ENCODE measurements around the gene MYO10. TPM values are rescaled to one million over a fixed set of nuclear protein-coding genes. Genes with fewer than 3 reads are reported as not detected.

The MYO10 gene
- total RNA-seq, 8 experiments from 2014 or later, result 0.41 to 57.0 (median 21.4) TPM

DNA sequence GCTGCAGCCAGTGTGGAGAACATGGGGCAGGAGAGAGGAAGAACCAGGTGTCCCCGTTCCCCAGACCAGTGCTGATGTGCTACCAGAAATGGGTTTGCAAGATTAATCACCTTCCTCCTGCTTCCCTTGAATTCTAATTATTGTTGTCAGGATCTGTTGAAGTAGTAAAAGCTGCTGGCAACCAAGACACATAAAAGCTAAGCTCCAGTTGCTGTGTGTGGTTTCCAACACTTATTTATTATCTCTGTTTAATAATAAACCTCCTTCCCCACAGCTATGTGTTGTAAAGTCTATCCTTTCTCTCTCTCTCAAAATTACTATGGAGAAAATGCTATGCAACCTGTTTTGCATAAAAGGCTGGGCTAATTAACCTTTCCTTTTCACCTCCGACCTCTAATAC, 317.0 kb downstream of the MYO10 start:
- H3K4me1 ChIP-seq (replicated peaks in 1 of 2), result peaks cover 9 to 12% of the 10 kb centered on the region in 2 donors
- no peak overlapping the region for H3K27ac ChIP-seq
- H3K4me3 ChIP-seq, result no peak overlapping the region
- ATAC-seq (replicated peaks in 6 of 8), result no peak
- WGBS, 10 experiments, result 37 to 86% (median 71%) methylated on average over 1 to 2 of the region's 2 CpGs; no CpG with 5 or more reads in 1 of the 10 experiments
- in situ Hi-C loops (cut with MboI; ENCODE audit: low pct_unique_long_range_greater_than_20kb in 2 of 9, low sequenced_read_pairs in 9 of 9, unreplicated experiment in 9 of 9), result no loop called here

DNA sequence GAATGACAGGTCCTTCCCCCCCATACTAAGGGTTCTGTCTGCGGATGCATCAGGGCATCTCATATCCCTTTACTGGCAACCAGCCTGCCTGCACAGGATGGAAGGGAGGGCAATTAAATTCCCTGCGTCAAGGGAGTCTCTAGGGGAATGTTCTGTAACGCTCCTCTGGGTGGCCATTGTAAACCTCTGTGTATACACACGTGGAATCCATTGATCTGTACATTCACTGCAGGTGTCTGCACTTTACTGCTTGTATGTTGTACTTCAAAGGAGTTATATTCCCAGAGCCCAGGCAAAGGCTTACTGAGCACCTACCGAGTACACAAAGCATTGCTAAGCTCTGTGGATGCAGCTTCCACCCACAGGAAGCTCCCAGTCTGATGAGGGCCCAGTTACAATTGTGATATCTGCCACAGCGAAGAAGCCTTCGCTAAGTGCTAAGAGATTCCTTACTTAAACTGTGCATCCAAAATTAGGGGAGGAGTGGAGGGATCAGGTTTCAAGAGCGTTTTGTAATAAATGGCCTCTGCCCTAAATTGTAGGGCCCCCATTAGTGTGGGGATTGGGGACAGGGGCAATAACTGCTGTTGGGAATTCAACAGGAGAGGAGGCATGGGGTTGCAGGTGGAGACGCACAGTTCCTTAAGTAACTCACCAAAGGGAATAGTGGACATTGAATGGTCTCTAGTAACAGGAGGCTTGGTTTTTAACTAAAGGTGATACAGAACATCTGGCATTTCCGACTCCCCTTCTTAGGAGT, 317.8 kb downstream of the MYO10 start:
- Histone ChIP-seq H3K27ac (no peak overlapping the region), H3K4me3 (no peak overlapping the region), H3K4me1 (replicated peaks in 1 of 2) (peaks cover 9 to 12% of the 10 kb centered on the region in 2 donors)
- in situ Hi-C loops (cut with MboI; ENCODE audit: low pct_unique_long_range_greater_than_20kb in 2 of 9, low sequenced_read_pairs in 9 of 9, unreplicated experiment in 9 of 9), result no loop called here
- no peak for ATAC-seq (replicated peaks in 6 of 8)
- 72 to 100% (median 87%) methylated on average over 1 to 7 of the region's 10 CpGs; no CpG with 5 or more reads in 1 of the 10 experiments for WGBS, 10 experiments

DNA sequence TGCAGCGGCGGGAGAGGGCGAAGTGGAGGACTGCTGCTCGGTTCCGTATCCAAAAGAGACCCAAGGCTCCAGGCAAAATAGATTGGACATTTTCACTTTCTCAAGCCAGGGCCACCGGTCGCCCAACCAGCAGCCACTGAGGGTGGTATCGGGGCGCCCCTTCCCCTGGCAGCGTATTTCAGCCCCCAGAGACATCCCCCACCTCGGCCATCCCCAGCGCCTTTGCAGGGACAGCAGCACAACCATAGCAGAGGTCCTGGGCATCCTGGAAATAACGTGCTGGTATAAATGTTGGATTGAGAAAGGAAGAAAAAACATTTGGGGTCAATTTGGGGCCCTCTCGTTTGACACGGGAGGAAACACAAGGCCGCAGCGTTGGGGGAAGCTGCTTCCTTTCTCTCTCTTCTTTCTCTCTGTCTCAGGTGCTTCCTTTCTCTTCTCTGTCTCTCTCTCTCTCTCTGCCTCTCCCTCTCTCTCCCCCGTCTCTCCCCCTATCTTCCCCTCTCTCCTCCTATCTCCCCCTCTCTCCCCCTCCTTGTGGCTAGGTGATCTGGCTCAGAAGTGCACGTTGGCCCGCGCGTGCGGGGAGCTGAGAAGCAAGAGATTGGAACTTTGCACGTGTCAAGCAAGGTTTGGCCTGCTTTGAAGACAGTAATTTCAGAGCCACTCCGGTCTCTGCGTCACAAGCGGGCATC, 318.7 kb downstream of the MYO10 start:
- WGBS, 10 experiments, result 50 to 83% (median 60%) methylated on average over 1 to 2 of the region's 27 CpGs; no CpG with 5 or more reads in 7 of the 10 experiments
- peak overlapping the region; percentile 60 to 97 (median 77) for H3K4me3 ChIP-seq
- peaks cover 9 to 12% of the 10 kb centered on the region in 2 donors for H3K4me1 ChIP-seq (replicated peaks in 1 of 2)
- H3K27ac ChIP-seq, result no peak overlapping the region
- ATAC-seq (replicated peaks in 6 of 8), result peak in 4 of 8 experiments; percentile 23 to 34 (median 24)
- in situ Hi-C loops (cut with MboI; ENCODE audit: low pct_unique_long_range_greater_than_20kb in 2 of 9, low sequenced_read_pairs in 9 of 9, unreplicated experiment in 9 of 9), result no loop called here

DNA sequence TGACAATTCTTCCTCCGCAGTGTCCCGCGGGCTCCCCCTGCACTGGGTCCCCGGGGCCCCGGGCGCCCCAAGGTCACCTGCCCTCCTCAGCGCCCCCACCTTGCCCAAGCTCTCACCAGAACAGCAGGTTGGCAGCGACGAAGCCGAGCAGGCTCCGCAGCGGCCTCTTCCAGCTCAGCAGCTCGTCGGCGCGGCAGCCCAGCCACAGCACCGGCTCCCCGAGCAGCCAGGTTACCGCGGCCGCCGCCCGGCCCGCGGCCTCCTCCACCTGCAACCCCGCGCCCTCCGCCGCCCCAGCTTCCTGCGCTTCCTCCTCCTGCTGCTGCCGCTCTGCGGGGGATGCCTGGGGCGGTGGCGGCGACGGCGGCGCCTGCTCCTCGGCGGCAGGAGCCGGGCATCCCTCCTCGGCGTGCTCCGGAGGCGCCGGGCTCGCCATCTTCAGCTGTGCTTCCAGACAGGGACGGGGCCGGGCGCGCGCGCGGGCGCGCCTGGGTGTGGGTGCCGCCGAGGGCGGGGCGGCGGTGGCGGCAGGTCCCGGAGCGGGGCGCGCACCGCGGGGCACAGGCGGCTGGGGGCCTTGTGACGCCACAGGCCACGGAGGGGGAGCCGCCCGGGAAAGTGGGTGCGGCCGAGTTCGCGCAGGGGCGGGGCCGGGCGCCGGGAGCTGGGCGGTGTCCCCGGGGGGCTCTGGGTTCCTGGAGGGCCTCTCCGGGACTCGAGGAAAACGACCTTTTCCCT, 319.4 kb downstream of the MYO10 start, which contains the start of gene RETREG1:
RETREG1 (minus strand) TSS at position 462 of the 738 bp plus-strand sequence; CDS start at position 436, 26 bp downstream.
- Histone ChIP-seq H3K4me3 (peak within 1 kb of the TSS; percentile 60 to 97 (median 77)), H3K27ac (peak within 1 kb of the TSS; percentile 5 to 23), H3K4me1 (replicated peaks in 1 of 2) (peaks cover 9 to 12% of the 10 kb centered on the region in 2 donors)
- WGBS, 10 experiments, result 0 to 3% (median 1%) methylated on average over 1 to 28 of the region's 86 CpGs; no CpG with 5 or more reads in 7 of the 10 experiments
- peak; percentile 82 to 94 (median 92) for ATAC-seq (replicated peaks in 6 of 8)
- in situ Hi-C loops (cut with MboI; ENCODE audit: low pct_unique_long_range_greater_than_20kb in 2 of 9, low sequenced_read_pairs in 9 of 9, unreplicated experiment in 9 of 9), result no loop called here

DNA sequence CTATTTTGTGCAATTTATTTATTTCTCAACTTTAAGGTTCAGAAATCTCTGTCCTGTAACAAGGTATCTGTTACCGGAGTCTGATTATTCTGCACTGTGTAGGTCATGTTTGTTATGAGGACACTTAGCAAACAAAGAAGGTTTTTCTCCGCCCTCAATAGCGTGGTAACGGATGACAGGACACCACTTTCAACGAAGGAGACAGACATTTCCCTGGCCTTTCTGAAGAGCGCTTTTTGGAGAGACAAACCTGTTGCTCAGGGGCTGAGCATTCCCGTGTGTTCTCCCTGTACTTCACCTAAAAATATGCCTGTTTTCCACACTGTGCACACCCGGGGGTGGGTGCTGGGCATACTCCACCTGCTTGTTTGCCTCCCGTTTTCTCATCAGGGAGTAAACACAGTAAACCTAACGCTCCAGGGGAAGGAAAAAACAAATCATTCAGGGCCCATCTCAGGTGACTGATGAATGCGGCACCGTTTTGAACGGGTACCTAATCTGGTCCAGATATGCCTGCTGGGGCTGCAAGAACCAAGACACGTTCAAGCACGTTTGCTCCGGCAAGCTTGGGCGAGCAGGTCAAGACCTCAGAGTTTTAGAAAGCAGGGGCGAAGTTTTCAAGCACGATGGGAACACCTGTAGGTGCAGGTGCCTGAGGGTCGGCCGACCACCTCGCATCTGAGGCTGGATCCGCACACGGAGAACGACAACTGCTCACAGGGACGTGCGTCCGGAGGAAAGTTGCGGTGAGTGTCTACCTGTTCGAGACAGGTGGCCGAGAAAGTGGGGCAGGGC, 320.1 kb downstream of the MYO10 start:
- no peak overlapping the region for H3K27ac ChIP-seq

DNA sequence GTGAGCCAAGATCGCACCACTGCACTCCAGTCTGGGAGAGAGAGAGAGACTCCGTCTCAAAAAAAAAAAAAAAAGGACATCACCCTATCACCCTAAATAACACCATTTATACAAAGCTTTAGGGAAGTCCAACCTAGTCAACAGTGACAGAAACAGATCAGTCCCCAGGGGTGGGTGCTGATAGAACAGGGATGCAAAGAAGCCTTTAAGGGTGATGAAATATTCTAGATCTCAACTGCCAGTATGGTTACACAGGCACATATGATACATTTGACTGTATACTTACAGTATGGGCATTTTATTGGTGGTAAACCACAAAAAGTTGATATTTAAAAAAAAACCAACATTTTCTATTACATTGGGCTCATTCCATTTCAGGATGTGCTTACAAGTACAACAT, 324.1 kb downstream of the MYO10 start:
- ATAC-seq (replicated peaks in 6 of 8), result no peak
- Histone ChIP-seq H3K27ac (no peak overlapping the region), H3K4me3 (no peak overlapping the region), H3K4me1 (replicated peaks in 1 of 2) (peaks cover 7% of the 10 kb centered on the region in 2 donors)
- 76 to 100% (median 100%) methylated on average over 1 to 2 of the region's 2 CpGs; no CpG with 5 or more reads in 6 of the 10 experiments for WGBS, 10 experiments
- in situ Hi-C loops (cut with MboI; ENCODE audit: low pct_unique_long_range_greater_than_20kb in 2 of 9, low sequenced_read_pairs in 9 of 9, unreplicated experiment in 9 of 9), result no loop called here

More for the DNA sequence above, 320.1 kb downstream of the MYO10 start:
- Histone ChIP-seq H3K4me1 (replicated peaks in 1 of 2) (peaks cover 9 to 12% of the 10 kb centered on the region in 2 donors), H3K4me3 (peak overlapping the region; percentile 60 to 97 (median 77))
- WGBS, 10 experiments, result 27 to 63% (median 40%) methylated on average over 1 to 18 of the region's 31 CpGs; no CpG with 5 or more reads in 1 of the 10 experiments
- ATAC-seq (replicated peaks in 6 of 8), result no peak
- in situ Hi-C loops (cut with MboI; ENCODE audit: low pct_unique_long_range_greater_than_20kb in 2 of 9, low sequenced_read_pairs in 9 of 9, unreplicated experiment in 9 of 9), result no loop called here

Data from motor neuron (in vitro differentiated cells).